H1 (cell line): ENCODE data around the gene ATG16L2.

Experiments
- CEBPB ChIP-seq: IDR thresholded peaks from 2 replicates; pipeline ENCODE4 v1.6.1; 2012; ENCODE audit warnings: low read depth, low read length
- EGR1 ChIP-seq: IDR thresholded peaks from 2 replicates; pipeline ENCODE4 v1.6.1; 2011; ENCODE audit warnings: low read depth, low read length, borderline replicate concordance
- POLR2A ChIP-seq, 2 experiments: IDR thresholded peaks; 1 replicate in 1 of 2; 2 replicates in 1 of 2; pipeline ENCODE4 v1.6.1; 2011; ENCODE audit warnings: low read depth in 2 of 2, low read length in 2 of 2, mild to moderate bottlenecking in 2 of 2; ENCODE audit errors: control extremely low read depth in 1 of 2

- TF ChIP-seq POLR2A (IDR thresholded peaks at IDR 0.05; ENCODE audit: control extremely low read depth in 1 of 2, low read depth in 2 of 2, low read length in 2 of 2): no peak
- TF ChIP-seq CEBPB: no peak
- TF ChIP-seq EGR1: no peak
These were observed 45.6 kb upstream of the ATG16L2 start for GRCh38 chr11:72768581-72768980.
